Neuron (in vitro differentiated cells): ENCODE measurements around the gene COL18A1.

Experiments
- H2AFZ ChIP-seq: one replicate; pipeline ENCODE4 v1.6.1; 2013; ENCODE audit warnings: low read depth, mild to moderate bottlenecking, inconsistent platforms, low read length, moderate library complexity
- H3K27me3 ChIP-seq: one replicate; pipeline ENCODE4 v1.6.1; 2013; ENCODE audit warnings: low read length; ENCODE audit not compliant: insufficient read depth
- H3K36me3 ChIP-seq: one replicate; pipeline ENCODE4 v1.6.1; 2013; ENCODE audit warnings: low read length; ENCODE audit not compliant: insufficient read depth
- H3K4me1 ChIP-seq: one replicate; pipeline ENCODE4 v1.6.1; 2013; ENCODE audit warnings: low read length; ENCODE audit not compliant: insufficient read depth
- H3K4me3 ChIP-seq: 2 replicates; pipeline ENCODE4 v1.5.1; 2013; ENCODE audit warnings: mild to moderate bottlenecking, low read length, moderate library complexity
- H3K9me3 ChIP-seq: one replicate; pipeline ENCODE4 v1.6.1; 2013; ENCODE audit warnings: low read length

COL18A1 gene

GRCh38 chr21:45465611-45466329 is 60.8 kb downstream of the COL18A1 start:
- Histone ChIP-seq H2AFZ (no peak overlapping the region), H3K4me1 (peaks cover 8% of the 10 kb centered on the region), H3K27me3 (no peaks in the 10 kb centered on the region), H3K9me3 (no peaks in the 10 kb centered on the region), H3K36me3 (no peaks in the 10 kb centered on the region), H3K4me3 (no peak overlapping the region)

GRCh38 chr21:45466330-45467220 is 61.6 kb downstream of the COL18A1 start:
- Histone ChIP-seq H3K4me3 (no peak overlapping the region), H2AFZ (no peak overlapping the region), H3K9me3 (no peaks in the 10 kb centered on the region), H3K36me3 (no peaks in the 10 kb centered on the region), H3K27me3 (no peaks in the 10 kb centered on the region), H3K4me1 (peaks cover 8% of the 10 kb centered on the region)

- H3K36me3 ChIP-seq: no peaks in the 10 kb centered on the region
- H3K4me3 ChIP-seq: no peak overlapping the region
- no peaks in the 10 kb centered on the region for H3K9me3 ChIP-seq
- no peaks in the 10 kb centered on the region for H3K27me3 ChIP-seq
- peaks cover 8% of the 10 kb centered on the region for H3K4me1 ChIP-seq
- no peak overlapping the region for H2AFZ ChIP-seq
Measured at GRCh38 chr21:45467221-45467779, 62.3 kb downstream of the COL18A1 start.

GRCh38 chr21:45468051-45468970 is 63.3 kb downstream of the COL18A1 start:
- Histone ChIP-seq H3K36me3 (no peaks in the 10 kb centered on the region), H2AFZ (no peak overlapping the region), H3K27me3 (no peaks in the 10 kb centered on the region), H3K4me3 (no peak overlapping the region), H3K9me3 (no peaks in the 10 kb centered on the region), H3K4me1 (peaks cover 8% of the 10 kb centered on the region)

- H3K4me3 ChIP-seq: no peak overlapping the region
- no peaks in the 10 kb centered on the region for H3K27me3 ChIP-seq
- no peaks in the 10 kb centered on the region for H3K9me3 ChIP-seq
- no peaks in the 10 kb centered on the region for H3K36me3 ChIP-seq
- H2AFZ ChIP-seq: no peak overlapping the region
- peaks cover 8% of the 10 kb centered on the region for H3K4me1 ChIP-seq
Measured at GRCh38 chr21:45468971-45469272, 64.0 kb downstream of the COL18A1 start.

- no peak overlapping the region for H3K4me3 ChIP-seq
Measured at GRCh38 chr21:45469273-45470086, 64.5 kb downstream of the COL18A1 start.

GRCh38 chr21:45470087-45470515 is 65.1 kb downstream of the COL18A1 start:
- Histone ChIP-seq H3K27me3 (no peaks in the 10 kb centered on the region), H2AFZ (no peak overlapping the region), H3K36me3 (no peaks in the 10 kb centered on the region)

More at GRCh38 chr21:45469273-45470086, 64.5 kb downstream of the COL18A1 start:
- Histone ChIP-seq H3K27me3 (no peaks in the 10 kb centered on the region), H2AFZ (no peak overlapping the region), H3K36me3 (no peaks in the 10 kb centered on the region), H3K4me1 (peaks cover 8% of the 10 kb centered on the region), H3K9me3 (no peaks in the 10 kb centered on the region)

GRCh38 chr21:45470773-45471524 is 66.0 kb downstream of the COL18A1 start:
- no peak overlapping the region for H2AFZ ChIP-seq
- H3K36me3 ChIP-seq: no peaks in the 10 kb centered on the region
- H3K9me3 ChIP-seq: no peaks in the 10 kb centered on the region
- no peaks in the 10 kb centered on the region for H3K27me3 ChIP-seq
- peaks cover 8% of the 10 kb centered on the region for H3K4me1 ChIP-seq
- H3K4me3 ChIP-seq: no peak overlapping the region

More at GRCh38 chr21:45470087-45470515, 65.1 kb downstream of the COL18A1 start:
- H3K9me3 ChIP-seq: no peaks in the 10 kb centered on the region
- no peak overlapping the region for H3K4me3 ChIP-seq
- H3K4me1 ChIP-seq: peaks cover 8% of the 10 kb centered on the region

- H3K36me3 ChIP-seq: no peaks in the 10 kb centered on the region
- no peaks in the 10 kb centered on the region for H3K27me3 ChIP-seq
Measured at GRCh38 chr21:45471525-45472221, 66.7 kb downstream of the COL18A1 start.

GRCh38 chr21:45472445-45473365 is 67.7 kb downstream of the COL18A1 start:
- no peaks in the 10 kb centered on the region for H3K36me3 ChIP-seq
- H3K9me3 ChIP-seq: no peaks in the 10 kb centered on the region
- peaks cover 8% of the 10 kb centered on the region for H3K4me1 ChIP-seq
- H3K27me3 ChIP-seq: no peaks in the 10 kb centered on the region
- no peak overlapping the region for H2AFZ ChIP-seq
- no peak overlapping the region for H3K4me3 ChIP-seq

More at GRCh38 chr21:45471525-45472221, 66.7 kb downstream of the COL18A1 start:
- no peaks in the 10 kb centered on the region for H3K9me3 ChIP-seq
- H2AFZ ChIP-seq: no peak overlapping the region
- peaks cover 8% of the 10 kb centered on the region for H3K4me1 ChIP-seq
- no peak overlapping the region for H3K4me3 ChIP-seq
